Upper lobe of left lung (tissue), 4 donors: ENCODE measurements around the gene SHMT1.

Source experiments
- POLR2A ChIP-seq, 4 donors: fragments of 450-650 bp; IDR thresholded peaks; one replicate each; pipeline ENCODE4 v1.5.1; 2016 to 2017; ENCODE audit warnings: antibody characterized with exemption in 4 of 4, mild to moderate bottlenecking in 2 of 4
- TF ChIP-seq, protein P1 (sequence below), 6 experiments: fragments of 450-650 bp in 4 of 6; fragments of 200-600 bp in 2 of 6; sonication (generic) in 2 of 6; IDR thresholded peaks; one replicate each; pipeline ENCODE4 v1.5.1; 2016 to 2019; ENCODE audit warnings: antibody characterized with exemption in 6 of 6

GRCh38 chr17:18377437-18378204, 14.3 kb upstream of the SHMT1 start, which contains the start of gene EVPLL:
- TF ChIP-seq, protein P1, sequence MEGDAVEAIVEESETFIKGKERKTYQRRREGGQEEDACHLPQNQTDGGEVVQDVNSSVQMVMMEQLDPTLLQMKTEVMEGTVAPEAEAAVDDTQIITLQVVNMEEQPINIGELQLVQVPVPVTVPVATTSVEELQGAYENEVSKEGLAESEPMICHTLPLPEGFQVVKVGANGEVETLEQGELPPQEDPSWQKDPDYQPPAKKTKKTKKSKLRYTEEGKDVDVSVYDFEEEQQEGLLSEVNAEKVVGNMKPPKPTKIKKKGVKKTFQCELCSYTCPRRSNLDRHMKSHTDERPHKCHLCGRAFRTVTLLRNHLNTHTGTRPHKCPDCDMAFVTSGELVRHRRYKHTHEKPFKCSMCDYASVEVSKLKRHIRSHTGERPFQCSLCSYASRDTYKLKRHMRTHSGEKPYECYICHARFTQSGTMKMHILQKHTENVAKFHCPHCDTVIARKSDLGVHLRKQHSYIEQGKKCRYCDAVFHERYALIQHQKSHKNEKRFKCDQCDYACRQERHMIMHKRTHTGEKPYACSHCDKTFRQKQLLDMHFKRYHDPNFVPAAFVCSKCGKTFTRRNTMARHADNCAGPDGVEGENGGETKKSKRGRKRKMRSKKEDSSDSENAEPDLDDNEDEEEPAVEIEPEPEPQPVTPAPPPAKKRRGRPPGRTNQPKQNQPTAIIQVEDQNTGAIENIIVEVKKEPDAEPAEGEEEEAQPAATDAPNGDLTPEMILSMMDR (IDR thresholded peaks at IDR 0.05), result peak in 1 of 6 experiments; percentile 21
- TF ChIP-seq POLR2A (IDR thresholded peaks at IDR 0.05), result peak in 1 of 4 donors; percentile 51
